Measurements from ENCODE around the gene TMEM202.
A peak's percentile ranks its signal among the peaks of the same experiment; 100 is the strongest.

TMEM202 gene

DNA sequence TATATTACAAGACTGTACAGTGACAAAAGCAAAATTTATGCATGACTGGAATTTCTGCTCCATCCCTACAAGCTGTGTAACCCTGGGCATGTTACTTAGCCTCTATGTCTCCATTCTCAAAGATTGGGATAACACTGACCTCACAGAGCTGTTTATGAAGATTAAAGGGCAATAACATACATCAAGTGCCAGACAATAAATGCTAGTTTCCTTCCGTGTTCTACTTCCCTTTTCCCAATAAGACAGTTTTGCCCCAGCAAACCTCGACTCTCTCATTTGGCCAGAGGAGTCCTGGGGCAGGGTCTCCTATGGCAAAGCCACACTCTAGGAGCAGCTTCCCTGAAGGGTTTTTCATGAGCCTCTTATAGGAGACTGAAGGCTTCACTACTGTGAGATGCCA lies 29.8 kb upstream of the TMEM202 start:
- Histone ChIP-seq H3K36me3 (ENCODE audit: control insufficient read depth in 4 of 4, insufficient read depth in 4 of 4, low read length in 3 of 4) (peaks cover 2 to 21% (median 4%) of the 10 kb centered on the region in 4 experiments), H3K27me3 (replicated peaks in 2 of 5; ENCODE audit: control insufficient read depth in 4 of 5, insufficient read depth in 5 of 5, low read length in 4 of 5) (no peaks in the 10 kb centered on the region), H3K4me3 (ENCODE audit: control insufficient read depth in 1 of 7, extremely low read depth in 1 of 7, insufficient read depth in 4 of 7, low read depth in 2 of 7, low read length in 6 of 7) (no peak overlapping the region), H3K27ac (ENCODE audit: insufficient read depth in 1 of 2, low read depth in 1 of 2, low read length in 2 of 2, poor library complexity in 1 of 2, severe bottlenecking in 2 of 2) (no peak overlapping the region), H3K9me3 (ENCODE audit: control extremely low read depth in 1 of 5, control insufficient read depth in 4 of 5, insufficient read depth in 2 of 5, low read depth in 1 of 5, low read length in 4 of 5) (no peaks in the 10 kb centered on the region), H3K4me1 (ENCODE audit: control extremely low read depth in 1 of 4, control insufficient read depth in 4 of 4, insufficient read depth in 4 of 4, low read length in 3 of 4) (peaks cover 27 to 63% (median 49%) of the 10 kb centered on the region in 4 experiments)
- ChIA-PET CTCF (interaction anchor here (0.6 to 1.7 kb wide), 5 partner anchors 11 to 232 kb away, joined by 3 to 5 read pairs (median 3); no protein-coding TSS in a partner anchor), POLR2A (no interaction called here)
- DNase-seq: peak in 2 of 3 donors; percentile 21 to 42
- WGBS (ENCODE audit: insufficient coverage): 0% methylated on average over 1 of the region's 2 CpGs

DNA sequence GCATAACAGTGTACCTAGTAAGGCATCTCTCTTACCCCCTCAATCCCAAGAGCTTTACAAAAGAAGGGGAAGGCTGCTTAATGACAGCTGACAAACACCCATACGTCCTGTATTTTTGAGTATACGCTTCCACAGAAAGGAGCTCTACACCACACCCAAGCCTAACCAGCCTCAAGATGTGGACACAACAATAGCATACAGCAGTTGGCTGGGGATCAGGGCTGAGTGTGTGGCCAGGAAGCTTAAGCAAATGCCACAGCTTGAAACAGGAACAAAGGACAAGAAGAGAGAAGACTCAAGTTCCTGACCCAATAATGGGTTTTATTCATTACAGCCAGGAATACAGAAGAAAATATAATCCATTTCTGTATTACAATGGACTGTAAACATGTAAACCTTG lies 29.2 kb upstream of the TMEM202 start:
- Histone ChIP-seq H3K27me3 (replicated peaks in 2 of 5; ENCODE audit: control insufficient read depth in 4 of 5, insufficient read depth in 5 of 5, low read length in 4 of 5) (no peaks in the 10 kb centered on the region), H3K9me3 (ENCODE audit: control extremely low read depth in 1 of 5, control insufficient read depth in 4 of 5, insufficient read depth in 2 of 5, low read depth in 1 of 5, low read length in 4 of 5) (no peaks in the 10 kb centered on the region), H3K4me3 (ENCODE audit: control insufficient read depth in 1 of 7, extremely low read depth in 1 of 7, insufficient read depth in 4 of 7, low read depth in 2 of 7, low read length in 6 of 7) (peak overlapping the region in 1 of 7 experiments; percentile 19), H3K36me3 (ENCODE audit: control insufficient read depth in 4 of 4, insufficient read depth in 4 of 4, low read length in 3 of 4) (peaks cover 2 to 18% (median 4%) of the 10 kb centered on the region in 4 experiments), H3K4me1 (ENCODE audit: control extremely low read depth in 1 of 4, control insufficient read depth in 4 of 4, insufficient read depth in 4 of 4, low read length in 3 of 4) (peaks cover 27 to 64% (median 50%) of the 10 kb centered on the region in 4 experiments), H3K27ac (ENCODE audit: insufficient read depth in 1 of 2, low read depth in 1 of 2, low read length in 2 of 2, poor library complexity in 1 of 2, severe bottlenecking in 2 of 2) (peak overlapping the region in 1 of 2 experiments; percentile 19)
- whole genome bisulfite sequencing (ENCODE audit: insufficient coverage): no CpG with 5 or more reads among the region's 2 CpGs
- POLR2A ChIA-PET: no interaction called here
- peak in 2 of 3 donors; percentile 32 for DNase-seq
- CTCF ChIA-PET: interaction anchor here (0.8 to 1.7 kb wide), 5 partner anchors 11 to 231 kb away, joined by 3 to 5 read pairs (median 3); no protein-coding TSS in a partner anchor

DNA sequence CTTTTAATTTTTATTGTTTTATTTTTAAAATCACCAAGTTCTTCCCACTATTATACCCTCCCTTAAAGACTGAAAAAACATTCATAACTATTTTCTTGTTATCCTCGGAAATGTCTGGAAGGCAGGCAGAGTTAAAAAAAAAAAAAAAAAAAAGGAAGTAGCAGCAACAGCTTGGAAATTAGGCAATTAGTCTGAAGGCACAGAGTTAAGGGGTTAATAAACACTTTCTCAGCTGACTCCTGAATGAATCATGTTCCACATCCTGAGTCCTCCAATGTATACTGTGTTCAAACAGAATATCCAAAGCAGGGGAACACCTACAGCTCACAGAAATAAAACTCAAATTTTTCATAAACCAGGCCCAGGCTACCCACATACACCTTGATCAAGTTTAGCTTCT lies 28.1 kb upstream of the TMEM202 start:
- Histone ChIP-seq H3K36me3 (ENCODE audit: control insufficient read depth in 4 of 4, insufficient read depth in 4 of 4, low read length in 3 of 4) (peaks cover 2 to 21% (median 4%) of the 10 kb centered on the region in 4 experiments), H3K9me3 (ENCODE audit: control extremely low read depth in 1 of 5, control insufficient read depth in 4 of 5, insufficient read depth in 2 of 5, low read depth in 1 of 5, low read length in 4 of 5) (no peaks in the 10 kb centered on the region), H3K27ac (ENCODE audit: insufficient read depth in 1 of 2, low read depth in 1 of 2, low read length in 2 of 2, poor library complexity in 1 of 2, severe bottlenecking in 2 of 2) (no peak overlapping the region), H3K4me1 (ENCODE audit: control extremely low read depth in 1 of 4, control insufficient read depth in 4 of 4, insufficient read depth in 4 of 4, low read length in 3 of 4) (peaks cover 32 to 75% (median 57%) of the 10 kb centered on the region in 4 experiments), H3K4me3 (ENCODE audit: control insufficient read depth in 1 of 7, extremely low read depth in 1 of 7, insufficient read depth in 4 of 7, low read depth in 2 of 7, low read length in 6 of 7) (no peak overlapping the region), H3K27me3 (replicated peaks in 2 of 5; ENCODE audit: control insufficient read depth in 4 of 5, insufficient read depth in 5 of 5, low read length in 4 of 5) (no peaks in the 10 kb centered on the region)
- peak in 2 of 3 donors; percentile 33 to 40 for DNase-seq
- WGBS (ENCODE audit: insufficient coverage): no CpG with 5 or more reads among the region's 1 CpG
- ChIA-PET POLR2A (no interaction called here), CTCF (interaction anchor here (0.9 kb wide), 1 partner anchor 57 kb away, joined by 3 read pairs; no protein-coding TSS in a partner anchor)

DNA sequence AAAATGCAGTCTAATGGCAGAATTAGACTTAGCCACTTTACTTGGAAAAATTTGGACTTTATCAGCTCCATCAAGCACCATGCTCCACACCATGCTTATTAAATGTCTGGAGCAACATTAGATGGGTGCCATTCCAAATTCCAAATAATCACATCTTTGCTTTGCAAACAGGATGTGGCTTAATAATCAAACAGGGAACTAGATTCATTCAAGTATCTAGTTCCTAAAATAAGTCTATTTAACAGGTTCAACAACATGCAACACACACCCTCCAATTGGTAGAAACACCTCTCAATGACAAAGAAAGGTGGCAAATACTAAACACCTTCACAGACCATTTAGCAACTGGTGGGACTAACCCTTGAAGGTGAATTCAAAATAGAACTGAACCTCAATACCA lies 25.7 kb upstream of the TMEM202 start:
- peaks cover 35 to 69% (median 54%) of the 10 kb centered on the region in 4 experiments for H3K4me1 ChIP-seq (ENCODE audit: control extremely low read depth in 1 of 4, control insufficient read depth in 4 of 4, insufficient read depth in 4 of 4, low read length in 3 of 4)

DNA sequence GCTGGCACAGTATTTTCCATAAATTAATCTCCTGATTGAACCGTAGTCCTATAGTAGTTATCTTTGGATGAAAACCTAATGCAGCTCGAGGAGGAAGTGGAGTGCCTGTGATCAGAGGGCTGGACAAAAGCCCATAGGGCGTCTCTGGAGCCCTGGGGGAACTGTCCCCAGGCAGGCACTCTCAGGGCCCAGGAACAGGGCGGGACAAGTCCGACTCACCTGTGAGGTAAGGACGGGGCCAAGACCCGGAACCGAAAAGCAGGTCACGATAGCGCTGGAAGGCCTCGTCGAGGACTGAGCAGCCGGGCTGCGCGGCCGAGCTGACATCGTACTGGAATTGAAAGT lies 22.6 kb upstream of the TMEM202 start:
- Histone ChIP-seq H3K27ac (ENCODE audit: insufficient read depth in 1 of 2, low read depth in 1 of 2, low read length in 2 of 2, poor library complexity in 1 of 2, severe bottlenecking in 2 of 2) (peak overlapping the region; percentile 80 to 90), H3K36me3 (ENCODE audit: control insufficient read depth in 4 of 4, insufficient read depth in 4 of 4, low read length in 3 of 4) (peaks cover 2 to 12% (median 3%) of the 10 kb centered on the region in 4 experiments), H3K4me3 (ENCODE audit: control insufficient read depth in 1 of 7, extremely low read depth in 1 of 7, insufficient read depth in 4 of 7, low read depth in 2 of 7, low read length in 6 of 7) (peak overlapping the region; percentile 73 to 98 (median 92)), H3K4me1 (ENCODE audit: control extremely low read depth in 1 of 4, control insufficient read depth in 4 of 4, insufficient read depth in 4 of 4, low read length in 3 of 4) (peaks cover 16 to 39% (median 31%) of the 10 kb centered on the region in 4 experiments), H3K27me3 (replicated peaks in 2 of 5; ENCODE audit: control insufficient read depth in 4 of 5, insufficient read depth in 5 of 5, low read length in 4 of 5) (no peaks in the 10 kb centered on the region), H3K9me3 (ENCODE audit: control extremely low read depth in 1 of 5, control insufficient read depth in 4 of 5, insufficient read depth in 2 of 5, low read depth in 1 of 5, low read length in 4 of 5) (no peaks in the 10 kb centered on the region)
- WGBS (ENCODE audit: insufficient coverage): 0% methylated on average over 16 of the region's 17 CpGs
- DNase-seq: peak in 1 of 3 donors; percentile 25
- ChIA-PET CTCF (interaction anchor here (1.0 to 1.6 kb wide), 6 partner anchors 8 to 117 kb away, joined by 3 to 5 read pairs (median 3); no protein-coding TSS in a partner anchor), POLR2A (interaction anchor here (0.6 kb wide), 1 partner anchor 92 kb away, joined by 3 read pairs; no protein-coding TSS in a partner anchor)

More for the DNA sequence above, 25.7 kb upstream of the TMEM202 start:
- Histone ChIP-seq H3K9me3 (ENCODE audit: control extremely low read depth in 1 of 5, control insufficient read depth in 4 of 5, insufficient read depth in 2 of 5, low read depth in 1 of 5, low read length in 4 of 5) (no peaks in the 10 kb centered on the region), H3K36me3 (ENCODE audit: control insufficient read depth in 4 of 4, insufficient read depth in 4 of 4, low read length in 3 of 4) (peaks cover 2 to 21% (median 4%) of the 10 kb centered on the region in 4 experiments), H3K27me3 (replicated peaks in 2 of 5; ENCODE audit: control insufficient read depth in 4 of 5, insufficient read depth in 5 of 5, low read length in 4 of 5) (no peaks in the 10 kb centered on the region), H3K27ac (ENCODE audit: insufficient read depth in 1 of 2, low read depth in 1 of 2, low read length in 2 of 2, poor library complexity in 1 of 2, severe bottlenecking in 2 of 2) (no peak overlapping the region), H3K4me3 (ENCODE audit: control insufficient read depth in 1 of 7, extremely low read depth in 1 of 7, insufficient read depth in 4 of 7, low read depth in 2 of 7, low read length in 6 of 7) (no peak overlapping the region)
- POLR2A ChIA-PET: no interaction called here
- no peak for DNase-seq
- CTCF ChIA-PET: interaction anchor here (0.9 kb wide), 1 partner anchor 64 kb away, joined by 4 read pairs; no protein-coding TSS in a partner anchor

DNA sequence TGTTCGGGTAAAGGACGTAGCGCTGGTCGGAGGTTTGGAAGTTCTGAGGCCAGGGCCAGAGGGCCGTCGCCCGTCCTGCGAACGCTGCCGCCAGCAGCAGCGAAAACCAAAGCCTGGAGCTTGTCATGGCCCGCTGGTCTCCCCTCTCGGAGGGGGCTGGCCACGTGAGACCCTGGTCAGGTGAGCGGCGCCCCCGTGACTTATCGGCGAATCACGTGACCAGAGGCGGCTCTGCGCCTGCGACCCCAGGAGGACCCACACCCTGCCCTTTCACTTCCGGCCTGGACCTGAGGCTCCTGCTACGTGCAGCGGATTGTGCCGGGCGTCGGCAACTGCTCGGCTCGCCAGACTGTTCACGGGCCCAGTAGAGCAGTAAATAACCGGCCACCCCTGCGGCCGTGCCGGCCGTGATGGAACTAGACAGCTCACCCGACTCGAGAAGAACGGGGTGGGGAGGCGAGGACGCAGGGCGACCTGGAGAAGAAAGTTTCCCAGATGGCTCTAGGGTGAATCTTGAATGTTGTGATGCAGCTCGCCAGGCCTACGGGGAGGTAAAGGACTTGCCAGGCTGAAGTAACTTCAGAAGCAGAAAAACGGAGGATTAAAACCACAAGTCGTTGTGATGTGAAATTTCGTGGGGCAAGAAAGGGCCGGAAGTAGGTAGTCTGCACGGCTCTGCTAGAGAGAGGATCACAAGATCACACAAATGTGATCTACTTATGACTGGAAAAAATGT lies 22.1 kb upstream of the TMEM202 start, which contains the start of gene HEXA:
Gene HEXA, minus strand, starts transcription at position 169 of the 736 bp plus-strand sequence. Its CDS starts 42 bp downstream, at position 127.
- peak; percentile 95 to 98 (median 97) for DNase-seq
- H3K27me3 ChIP-seq (replicated peaks in 2 of 5; ENCODE audit: control insufficient read depth in 4 of 5, insufficient read depth in 5 of 5, low read length in 4 of 5): no peaks in the 10 kb centered on the region
- ChIA-PET POLR2A (no interaction called here), CTCF (interaction anchor here (0.7 to 1.6 kb wide), 8 partner anchors 9 to 177 kb away, joined by 3 to 5 read pairs (median 3); no protein-coding TSS in a partner anchor)
- 0% methylated on average over 50 of the region's 50 CpGs for WGBS (ENCODE audit: insufficient coverage)
- peak within 1 kb of the TSS; percentile 80 to 90 for H3K27ac ChIP-seq (ENCODE audit: insufficient read depth in 1 of 2, low read depth in 1 of 2, low read length in 2 of 2, poor library complexity in 1 of 2, severe bottlenecking in 2 of 2)
- H3K4me3 ChIP-seq (ENCODE audit: control insufficient read depth in 1 of 7, extremely low read depth in 1 of 7, insufficient read depth in 4 of 7, low read depth in 2 of 7, low read length in 6 of 7): peak within 1 kb of the TSS; percentile 73 to 98 (median 92)
- H3K36me3 ChIP-seq (ENCODE audit: control insufficient read depth in 4 of 4, insufficient read depth in 4 of 4, low read length in 3 of 4): peaks cover 0 to 7% (median 2%) of the 10 kb centered on the region in 4 experiments
- no peaks in the 10 kb centered on the region for H3K9me3 ChIP-seq (ENCODE audit: control extremely low read depth in 1 of 5, control insufficient read depth in 4 of 5, insufficient read depth in 2 of 5, low read depth in 1 of 5, low read length in 4 of 5)
- H3K4me1 ChIP-seq (ENCODE audit: control extremely low read depth in 1 of 4, control insufficient read depth in 4 of 4, insufficient read depth in 4 of 4, low read length in 3 of 4): peaks cover 16 to 37% (median 28%) of the 10 kb centered on the region in 4 experiments

DNA sequence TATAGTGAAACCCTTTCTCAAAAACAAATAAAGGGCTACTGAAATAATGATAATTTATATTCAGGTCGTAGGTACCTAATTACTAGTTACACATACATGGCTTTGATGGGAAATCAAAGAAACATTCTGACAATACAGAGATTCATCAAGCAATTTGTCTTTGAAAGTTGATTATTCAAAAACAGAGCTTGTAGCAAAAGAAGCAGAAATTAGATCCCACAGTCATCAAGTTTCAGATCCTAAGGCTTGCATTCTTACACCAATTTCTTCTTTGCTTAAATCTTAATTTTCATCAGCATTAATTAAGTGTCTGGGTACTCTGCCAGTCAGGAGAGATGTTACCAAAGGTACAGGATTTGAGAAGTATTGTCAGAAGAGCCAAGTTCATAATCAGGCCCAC lies 20.8 kb upstream of the TMEM202 start:
- Histone ChIP-seq H3K9me3 (ENCODE audit: control extremely low read depth in 1 of 5, control insufficient read depth in 4 of 5, insufficient read depth in 2 of 5, low read depth in 1 of 5, low read length in 4 of 5) (no peaks in the 10 kb centered on the region), H3K4me3 (ENCODE audit: control insufficient read depth in 1 of 7, extremely low read depth in 1 of 7, insufficient read depth in 4 of 7, low read depth in 2 of 7, low read length in 6 of 7) (no peak overlapping the region), H3K27me3 (replicated peaks in 2 of 5; ENCODE audit: control insufficient read depth in 4 of 5, insufficient read depth in 5 of 5, low read length in 4 of 5) (no peaks in the 10 kb centered on the region), H3K4me1 (ENCODE audit: control extremely low read depth in 1 of 4, control insufficient read depth in 4 of 4, insufficient read depth in 4 of 4, low read length in 3 of 4) (peaks cover 13 to 36% (median 27%) of the 10 kb centered on the region in 4 experiments), H3K27ac (ENCODE audit: insufficient read depth in 1 of 2, low read depth in 1 of 2, low read length in 2 of 2, poor library complexity in 1 of 2, severe bottlenecking in 2 of 2) (no peak overlapping the region), H3K36me3 (ENCODE audit: control insufficient read depth in 4 of 4, insufficient read depth in 4 of 4, low read length in 3 of 4) (peaks cover 0 to 4% (median 0%) of the 10 kb centered on the region in 4 experiments)
- DNase-seq: no peak
- POLR2A ChIA-PET: no interaction called here
- CTCF ChIA-PET: interaction anchor here (1.0 kb wide), 1 partner anchor 87 kb away, joined by 3 read pairs; no protein-coding TSS in a partner anchor
- WGBS (ENCODE audit: insufficient coverage): no CpG with 5 or more reads among the region's 1 CpG

All from common myeloid progenitor, CD34-positive (primary cell).